GM12878 (cell line): Measurements from ENCODE around the gene PFKFB1.

ENCODE experiments used
- ATF2 ChIP-seq: IDR thresholded peaks from 2 replicates; pipeline ENCODE4 v1.6.1; 2012; ENCODE audit warnings: low read length, inconsistent platforms
- CTCF ChIP-seq, 3 experiments: IDR thresholded peaks in 2 of 3; conservative IDR thresholded peaks in 1 of 3; 2 replicates each; pipeline ENCODE4 v1.5.1; 2011; ENCODE audit warnings: low read depth in 3 of 3, low read length in 3 of 3, mild to moderate bottlenecking in 3 of 3, control low read depth in 2 of 3, moderate library complexity in 2 of 3, inconsistent platforms in 1 of 3, mixed read lengths in 1 of 3; ENCODE audit not compliant: control insufficient read depth in 2 of 3, insufficient read depth in 1 of 3; ENCODE audit errors: extremely low read depth in 1 of 3
- EZH2 ChIP-seq: IDR thresholded peaks from 2 replicates; pipeline ENCODE4 v1.6.1; 2012; ENCODE audit warnings: low read depth, mild to moderate bottlenecking, control low read depth, inconsistent platforms, low read length, borderline replicate concordance; ENCODE audit not compliant: control insufficient read depth
- FOXM1 ChIP-seq: IDR thresholded peaks from 2 replicates; pipeline ENCODE4 v1.6.1; 2012; ENCODE audit warnings: low read depth, mild to moderate bottlenecking, inconsistent platforms, low read length, moderate library complexity
- GABPA ChIP-seq: IDR thresholded peaks from 2 replicates; pipeline ENCODE4 v1.6.1; 2014; ENCODE audit warnings: antibody characterized with exemption, low read depth, mild to moderate bottlenecking, inconsistent platforms
- STAT3 ChIP-seq: IDR thresholded peaks from 2 replicates; pipeline ENCODE4 v1.6.1; 2011; ENCODE audit warnings: low read depth, low read length, improper control_type of control experiment

- TF ChIP-seq ATF2 (no peak), GABPA (no peak), CTCF (IDR thresholded peaks at IDR 0.05 in 2 of 3, conservative IDR thresholded peaks at IDR 0.05 in 1 of 3; ENCODE audit: control insufficient read depth in 2 of 3, extremely low read depth in 1 of 3, insufficient read depth in 1 of 3, low read depth in 3 of 3, low read length in 3 of 3) (no peak), EZH2 (no peak), FOXM1 (no peak), STAT3 (no peak)
Measured at GRCh38 chrX:55028611-55029010, 34.6 kb upstream of the PFKFB1 start.
